H1 (cell line): Measurements from ENCODE around the gene USP7.

Experiments
- BCL11A ChIP-seq, 2 experiments: IDR thresholded peaks; one replicate each; pipeline ENCODE4 v1.6.1; 2011; ENCODE audit warnings: low read depth in 2 of 2, low read length in 2 of 2, mild to moderate bottlenecking in 2 of 2
- EP300 ChIP-seq, 2 experiments: IDR thresholded peaks; 1 replicate in 1 of 2; 2 replicates in 1 of 2; pipeline ENCODE4 v1.6.1; 2011 to 2012; ENCODE audit warnings: low read depth in 2 of 2, low read length in 2 of 2, mild to moderate bottlenecking in 2 of 2, borderline replicate concordance in 1 of 2, inconsistent platforms in 1 of 2, moderate library complexity in 1 of 2
- FOSL1 ChIP-seq: IDR thresholded peaks from 2 replicates; pipeline ENCODE4 v1.6.1; 2011; ENCODE audit warnings: mild to moderate bottlenecking, low read depth, low read length, moderate library complexity; ENCODE audit not compliant: insufficient read depth
- SP2 ChIP-seq: IDR thresholded peaks from 2 replicates; pipeline ENCODE4 v1.6.1; 2012; ENCODE audit warnings: mild to moderate bottlenecking, low read length, inconsistent platforms
- YY1 ChIP-seq: IDR thresholded peaks from 2 replicates; pipeline ENCODE4 v1.6.1; 2011; ENCODE audit warnings: low read depth, mild to moderate bottlenecking, low read length
- TF ChIP-seq, protein P1 (sequence below), 3 experiments: IDR thresholded peaks; 1 replicate in 2 of 3; 2 replicates in 1 of 3; pipeline versions ENCODE4 v1.5.1 to v1.6.1; 2011; ENCODE audit warnings: low read length in 3 of 3, mild to moderate bottlenecking in 3 of 3, inconsistent platforms in 2 of 3, low read depth in 1 of 3, moderate library complexity in 1 of 3; ENCODE audit not compliant: insufficient read depth in 1 of 3; ENCODE audit errors: control extremely low read depth in 1 of 3
- TF ChIP-seq, protein P2 (sequence below): IDR thresholded peaks from 2 replicates; pipeline ENCODE4 v1.6.1; 2012; ENCODE audit warnings: inconsistent platforms

- TF ChIP-seq YY1 (no peak), BCL11A (IDR thresholded peaks at IDR 0.05; ENCODE audit: low read depth in 2 of 2, low read length in 2 of 2) (no peak), FOSL1 (no peak), EP300 (IDR thresholded peaks at IDR 0.05; ENCODE audit: borderline replicate concordance in 1 of 2, low read depth in 2 of 2, low read length in 2 of 2) (no peak), SP2 (no peak)
- TF ChIP-seq, protein P1, sequence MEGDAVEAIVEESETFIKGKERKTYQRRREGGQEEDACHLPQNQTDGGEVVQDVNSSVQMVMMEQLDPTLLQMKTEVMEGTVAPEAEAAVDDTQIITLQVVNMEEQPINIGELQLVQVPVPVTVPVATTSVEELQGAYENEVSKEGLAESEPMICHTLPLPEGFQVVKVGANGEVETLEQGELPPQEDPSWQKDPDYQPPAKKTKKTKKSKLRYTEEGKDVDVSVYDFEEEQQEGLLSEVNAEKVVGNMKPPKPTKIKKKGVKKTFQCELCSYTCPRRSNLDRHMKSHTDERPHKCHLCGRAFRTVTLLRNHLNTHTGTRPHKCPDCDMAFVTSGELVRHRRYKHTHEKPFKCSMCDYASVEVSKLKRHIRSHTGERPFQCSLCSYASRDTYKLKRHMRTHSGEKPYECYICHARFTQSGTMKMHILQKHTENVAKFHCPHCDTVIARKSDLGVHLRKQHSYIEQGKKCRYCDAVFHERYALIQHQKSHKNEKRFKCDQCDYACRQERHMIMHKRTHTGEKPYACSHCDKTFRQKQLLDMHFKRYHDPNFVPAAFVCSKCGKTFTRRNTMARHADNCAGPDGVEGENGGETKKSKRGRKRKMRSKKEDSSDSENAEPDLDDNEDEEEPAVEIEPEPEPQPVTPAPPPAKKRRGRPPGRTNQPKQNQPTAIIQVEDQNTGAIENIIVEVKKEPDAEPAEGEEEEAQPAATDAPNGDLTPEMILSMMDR (IDR thresholded peaks at IDR 0.05; ENCODE audit: control extremely low read depth in 1 of 3, insufficient read depth in 1 of 3, low read depth in 1 of 3, low read length in 3 of 3): no peak
- TF ChIP-seq, protein P2, sequence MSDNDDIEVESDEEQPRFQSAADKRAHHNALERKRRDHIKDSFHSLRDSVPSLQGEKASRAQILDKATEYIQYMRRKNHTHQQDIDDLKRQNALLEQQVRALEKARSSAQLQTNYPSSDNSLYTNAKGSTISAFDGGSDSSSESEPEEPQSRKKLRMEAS: no peak
Measured at GRCh38 chr16:8848939-8849391, 114.7 kb downstream of the USP7 start.
